Measurements from ENCODE around the gene PNMA8A. TPM values are rescaled to one million over a fixed set of nuclear protein-coding genes. Genes with fewer than 3 reads are reported as not detected.

PNMA8A gene
- total RNA-seq, 1 experiment from 2014 or later = not detected

- ChIA-PET POLR2A (no interaction called here), RAD21 (ENCODE audit: low non-redundant PET in 1 of 2, low total read pairs in 2 of 2, uncharacterized antibody in 2 of 2, unreplicated experiment in 2 of 2) (no interaction called here), CTCF (interaction anchor here (0.9 kb wide), 1 partner anchor 20 kb away, joined by 4 read pairs; no protein-coding TSS in a partner anchor)
- intact Hi-C loops (cut with micrococcal nuclease) = no loop called here
- Histone ChIP-seq H3K4me2 (ENCODE audit: low read length) (no peak overlapping the region), H3K36me3 (ENCODE audit: control insufficient read depth in 1 of 2, insufficient read depth in 2 of 2, low read length in 2 of 2) (no peaks in the 10 kb centered on the region), H3K9me2 (ENCODE audit: insufficient read depth) (no peaks in the 10 kb centered on the region), H3K27me3 (ENCODE audit: insufficient read depth, low read length) (no peaks in the 10 kb centered on the region), H3K79me2 (ENCODE audit: insufficient read depth, low read length) (no peaks in the 10 kb centered on the region), H4K20me1 (ENCODE audit: insufficient read depth) (no peaks in the 10 kb centered on the region), H3K4me1 (ENCODE audit: control insufficient read depth in 1 of 2, insufficient read depth in 2 of 2, low read length in 2 of 2) (no peaks in the 10 kb centered on the region), H3K4me3 (replicated peaks in 1 of 2; ENCODE audit: low read depth in 1 of 2, low read length in 2 of 2) (no peak overlapping the region), H3K9ac (ENCODE audit: low read length) (no peak overlapping the region), H3K9me3 (ENCODE audit: control insufficient read depth in 1 of 2, insufficient read depth in 1 of 2, low read depth in 1 of 2, low read length in 2 of 2) (no peaks in the 10 kb centered on the region), H3K27ac (ENCODE audit: low read depth, low read length) (no peak overlapping the region), H2AFZ (ENCODE audit: low read depth, low read length, poor library complexity, severe bottlenecking) (no peak overlapping the region)
- no peak for ATAC-seq
- TF ChIP-seq EGR1 (IDR thresholded peaks at IDR 0.05; ENCODE audit: low read depth) (no peak), POLR2AphosphoS5 (IDR thresholded peaks at IDR 0.05; ENCODE audit: low read depth, low read length) (no peak), ZFX (IDR thresholded peaks at IDR 0.05) (no peak)
- no TSS peak for BruUV-seq (replicated peaks)
- no peak for DNase-seq (ENCODE audit: low read depth, low spot score)
These were observed 19.2 kb downstream of the PNMA8A start for GRCh38 chr19:46452186-46452585.

GRCh38 chr19:46451352-46451751 lies 20.0 kb downstream of the PNMA8A start:
- Histone ChIP-seq H3K4me1 (ENCODE audit: control insufficient read depth in 1 of 2, insufficient read depth in 2 of 2, low read length in 2 of 2) (no peaks in the 10 kb centered on the region), H3K36me3 (ENCODE audit: control insufficient read depth in 1 of 2, insufficient read depth in 2 of 2, low read length in 2 of 2) (no peaks in the 10 kb centered on the region), H3K9ac (ENCODE audit: low read length) (no peak overlapping the region), H3K4me3 (replicated peaks in 1 of 2; ENCODE audit: low read depth in 1 of 2, low read length in 2 of 2) (no peak overlapping the region), H3K27me3 (ENCODE audit: insufficient read depth, low read length) (no peaks in the 10 kb centered on the region), H3K4me2 (ENCODE audit: low read length) (no peak overlapping the region), H2AFZ (ENCODE audit: low read depth, low read length, poor library complexity, severe bottlenecking) (no peak overlapping the region), H3K27ac (ENCODE audit: low read depth, low read length) (no peak overlapping the region), H3K79me2 (ENCODE audit: insufficient read depth, low read length) (no peaks in the 10 kb centered on the region), H3K9me3 (ENCODE audit: control insufficient read depth in 1 of 2, insufficient read depth in 1 of 2, low read depth in 1 of 2, low read length in 2 of 2) (no peaks in the 10 kb centered on the region), H3K9me2 (ENCODE audit: insufficient read depth) (no peaks in the 10 kb centered on the region), H4K20me1 (ENCODE audit: insufficient read depth) (no peaks in the 10 kb centered on the region)
- POLR2A ChIA-PET = no interaction called here
- TF ChIP-seq YY1 (IDR thresholded peaks at IDR 0.05; ENCODE audit: extremely low read depth, insufficient replicate concordance, low read depth, low read length) (no peak), SRF (IDR thresholded peaks at IDR 0.05; ENCODE audit: low read depth) (no peak), ELF1 (IDR thresholded peaks at IDR 0.05; ENCODE audit: borderline replicate concordance, low read depth) (no peak)
- ATAC-seq = no peak
- intact Hi-C loops (cut with micrococcal nuclease) = no loop called here
- CTCF ChIA-PET = no interaction called here
- RAD21 ChIA-PET (ENCODE audit: low non-redundant PET in 1 of 2, low total read pairs in 2 of 2, uncharacterized antibody in 2 of 2, unreplicated experiment in 2 of 2) = interaction anchor here in 1 of 2 experiments (0.6 kb wide), 1 partner anchor 27 kb away, joined by 4 read pairs; no protein-coding TSS in a partner anchor
- BruUV-seq (replicated peaks) = no TSS peak
- no peak for DNase-seq (ENCODE audit: low read depth, low spot score)
